Activated B cell treated with CpG ODN at 0.5 μM for 24 hours (primary cell): ENCODE data around the gene CLDN3. TPM values are rescaled to one million over a fixed set of nuclear protein-coding genes. Genes with fewer than 3 reads are reported as not detected.
"Not testable (repeated sequence)": the region's sequence is repeated elsewhere in the genome, so short reads cannot be mapped to it uniquely, and the experiment has no call there.

Experiments used
- ATAC-seq: fragments of 200-7000 bp; cut with Tn5 transposase; one replicate; pipeline ENCODE4 v1.10.0; 2021; ENCODE audit warnings: low read depth, mild to moderate bottlenecking, moderate library complexity
- CTCF ChIA-PET: fragments of 350-600 bp; sonication (Branson Sonifier 250); formaldehyde crosslinking; loops from one replicate; lab custom pipeline; 2021; ENCODE audit warnings: antibody characterized with exemption; lab: Charles Lee
- POLR2A ChIA-PET: fragments of 350-600 bp; sonication (Branson Sonifier 250); formaldehyde crosslinking; loops from one replicate; lab custom pipeline; 2021; ENCODE audit warnings: antibody characterized with exemption; lab: Charles Lee
- DNase-seq: peaks from one replicate; pipeline ENCODE4 v3.0.0; 2022
- H3K27ac Mint-ChIP-seq: one replicate; pipeline ENCODE4 v1.8.0; 2020; ENCODE audit warnings: mixed read lengths
- H3K27me3 Mint-ChIP-seq: one replicate; pipeline ENCODE4 v1.8.0; 2021; ENCODE audit warnings: mixed read lengths
- H3K36me3 Mint-ChIP-seq: one replicate; pipeline ENCODE4 v1.8.0; 2021; ENCODE audit warnings: low read depth, mixed read lengths
- H3K4me1 Mint-ChIP-seq: one replicate; pipeline ENCODE4 v1.8.0; 2021; ENCODE audit warnings: mixed read lengths
- H3K4me3 Mint-ChIP-seq: one replicate; pipeline ENCODE4 v1.8.0; 2020; ENCODE audit warnings: mild to moderate bottlenecking, mixed read lengths
- H3K9me3 Mint-ChIP-seq: one replicate; pipeline ENCODE4 v1.8.0; 2020; ENCODE audit warnings: mixed read lengths
- CTCF ChIP-seq: fragments of 200-600 bp; IDR thresholded peaks from one replicate; pipeline ENCODE4 v1.8.0; 2022; ENCODE audit warnings: antibody characterized with exemption, mild to moderate bottlenecking
- intact Hi-C: fragments of 100-400 bp; cut with micrococcal nuclease; formaldehyde crosslinking; loops from one replicate; pipeline ENCODE4 v1.15.1; 2024
- total RNA-seq: library from RNA; stranded (reverse); gene quantifications from 2 replicates; pipeline ENCODE4 v1.2.3, GENCODE V29; 2022

The CLDN3 gene
- total RNA-seq, 1 donor from 2014 or later = not detected

- H3K27ac Mint-ChIP-seq = no peak overlapping the region
- H3K27me3 Mint-ChIP-seq = peaks cover 11% of the 10 kb centered on the region
- POLR2A ChIA-PET = no interaction called here
- no peaks in the 10 kb centered on the region for H3K36me3 Mint-ChIP-seq
- CTCF ChIA-PET = interaction anchor here (2.5 kb wide), 1 partner anchor 121 kb away, joined by 11 read pairs; no protein-coding TSS in a partner anchor
- intact Hi-C loops = no loop called here
- no peak for ATAC-seq
- no peaks in the 10 kb centered on the region for H3K9me3 Mint-ChIP-seq
- no peaks in the 10 kb centered on the region for H3K4me1 Mint-ChIP-seq
- no peak for DNase-seq
- no peak for TF ChIP-seq CTCF
- H3K4me3 Mint-ChIP-seq = no peak overlapping the region
Observed at GRCh38 chr7:73727952-73728351, 42.1 kb downstream of the CLDN3 start.

- no peaks in the 10 kb centered on the region for H3K4me1 Mint-ChIP-seq
- no peak for DNase-seq
- no peaks in the 10 kb centered on the region for H3K36me3 Mint-ChIP-seq
- H3K27ac Mint-ChIP-seq = no peak overlapping the region
- CTCF ChIA-PET = interaction anchor here (3.7 kb wide), 1 partner anchor 119 kb away, joined by 63 read pairs; no protein-coding TSS in a partner anchor
- H3K9me3 Mint-ChIP-seq = no peaks in the 10 kb centered on the region
- ATAC-seq = peak; percentile 10
- POLR2A ChIA-PET = interaction anchor here (0.6 kb wide), 1 partner anchor 210 kb away, joined by 3 read pairs; no protein-coding TSS in a partner anchor
- H3K27me3 Mint-ChIP-seq = peaks cover 13% of the 10 kb centered on the region
- no peak overlapping the region for H3K4me3 Mint-ChIP-seq
- TF ChIP-seq CTCF = no peak
- intact Hi-C loops = no loop called here
Observed at GRCh38 chr7:73726083-73726466, 44.0 kb downstream of the CLDN3 start.

GRCh38 chr7:73723813-73724212 is 46.3 kb downstream of the CLDN3 start:
- POLR2A ChIA-PET = no interaction called here
- H3K4me3 Mint-ChIP-seq = no peak overlapping the region
- no peak for ATAC-seq

GRCh38 chr7:73722785-73723184 is 47.3 kb downstream of the CLDN3 start:
- POLR2A ChIA-PET = no interaction called here
- no peak for ATAC-seq
- DNase-seq = no peak
- H3K27ac Mint-ChIP-seq = no peak overlapping the region
- H3K36me3 Mint-ChIP-seq = no peaks in the 10 kb centered on the region
- intact Hi-C loops = no loop called here
- no peak for TF ChIP-seq CTCF
- peaks cover 16% of the 10 kb centered on the region for H3K4me1 Mint-ChIP-seq
- H3K9me3 Mint-ChIP-seq = no peaks in the 10 kb centered on the region
- H3K27me3 Mint-ChIP-seq = peaks cover 10% of the 10 kb centered on the region
- CTCF ChIA-PET = no interaction called here
- H3K4me3 Mint-ChIP-seq = no peak overlapping the region

More at GRCh38 chr7:73723813-73724212, 46.3 kb downstream of the CLDN3 start:
- intact Hi-C loops = loop anchor here (2.0 kb wide), 1 partner anchor 75 kb away; no protein-coding TSS in a partner anchor
- TF ChIP-seq CTCF = no peak
- Mint-ChIP-seq H3K27me3 (peaks cover 16% of the 10 kb centered on the region), H3K4me1 (peaks cover 7% of the 10 kb centered on the region), H3K36me3 (no peaks in the 10 kb centered on the region), H3K9me3 (no peaks in the 10 kb centered on the region), H3K27ac (no peak overlapping the region)
- no peak for DNase-seq
- CTCF ChIA-PET = interaction anchor here (3.7 kb wide), 1 partner anchor 117 kb away, joined by 63 read pairs; no protein-coding TSS in a partner anchor

- H3K9me3 Mint-ChIP-seq, DNase-seq, ATAC-seq, H3K27ac Mint-ChIP-seq, intact Hi-C loops, POLR2A ChIA-PET, H3K36me3 Mint-ChIP-seq, CTCF ChIA-PET, H3K4me3 Mint-ChIP-seq: not testable (repeated sequence)
- H3K27me3 Mint-ChIP-seq = peaks cover 14% of the 10 kb centered on the region
- H3K4me1 Mint-ChIP-seq = peaks cover 20% of the 10 kb centered on the region
Observed at GRCh38 chr7:73722182-73722581, 47.9 kb downstream of the CLDN3 start.

- POLR2A ChIA-PET = no interaction called here
- no peak for TF ChIP-seq CTCF
- CTCF ChIA-PET = no interaction called here
- Mint-ChIP-seq H3K27me3 (peaks cover 18% of the 10 kb centered on the region), H3K27ac (no peak overlapping the region), H3K9me3 (no peaks in the 10 kb centered on the region), H3K4me3 (peak overlapping the region; percentile 35), H3K4me1 (peaks cover 21% of the 10 kb centered on the region), H3K36me3 (no peaks in the 10 kb centered on the region)
- DNase-seq (no peak), ATAC-seq (no peak)
- intact Hi-C loops = no loop called here
Observed at GRCh38 chr7:73721377-73721817, 48.7 kb downstream of the CLDN3 start.

- CTCF ChIA-PET, DNase-seq, H3K27ac Mint-ChIP-seq, intact Hi-C loops, H3K9me3 Mint-ChIP-seq, H3K36me3 Mint-ChIP-seq, ATAC-seq: not testable (repeated sequence)
- Mint-ChIP-seq H3K4me1 (peaks cover 21% of the 10 kb centered on the region), H3K4me3 (peak overlapping the region; percentile 79), H3K27me3 (peaks cover 28% of the 10 kb centered on the region)
- POLR2A ChIA-PET = interaction anchor here (0.6 kb wide), 3 partner anchors 16 to 860 kb away, joined by 4 to 5 read pairs (median 4); no protein-coding TSS in a partner anchor
Observed at GRCh38 chr7:73720443-73720842, 49.6 kb downstream of the CLDN3 start.
